Cardiac muscle cell (in vitro differentiated cells and primary cell): ENCODE measurements around the gene ATP5F1D. TPM values are rescaled to one million over a fixed set of nuclear protein-coding genes. Genes with fewer than 3 reads are reported as not detected.

Source experiments
- DNase-seq, 2 donors: peaks; one replicate each; pipeline versions ENCODE4 v3.0.0 to v3.0.0-alpha.2; 2010 to 2017; ENCODE audit warnings: low read depth in 1 of 2, low spot score in 1 of 2
- H3K27ac ChIP-seq: fragments of 200-600 bp; sonication (generic); 2 replicates; pipeline ENCODE4 v1.5.1; 2016
- H3K27me3 ChIP-seq: fragments of 200-600 bp; sonication (generic); 2 replicates; pipeline ENCODE4 v1.6.0; 2016; ENCODE audit warnings: control low read depth
- H3K36me3 ChIP-seq: fragments of 200-600 bp; sonication (generic); 2 replicates; pipeline ENCODE4 v1.5.1; 2016; ENCODE audit warnings: control low read depth
- H3K4me1 ChIP-seq: fragments of 200-600 bp; sonication (generic); 2 replicates; pipeline ENCODE4 v1.8.1; 2017; ENCODE audit warnings: low read depth, mild to moderate bottlenecking, mixed run types
- H3K4me3 ChIP-seq: fragments of 200-600 bp; sonication (generic); 2 replicates; pipeline ENCODE4 v1.5.1; 2016; ENCODE audit warnings: mild to moderate bottlenecking
- H3K9me3 ChIP-seq: fragments of 200-600 bp; sonication (generic); 2 replicates; pipeline ENCODE4 v1.5.1; 2017; ENCODE audit warnings: low read depth, mild to moderate bottlenecking, control low read depth
- CTCF ChIP-seq: IDR thresholded peaks from 2 replicates; pipeline ENCODE4 v1.5.1; 2012; ENCODE audit warnings: low read depth, mild to moderate bottlenecking, low read length
- polyA plus RNA-seq: library from polyadenylated mRNA; unstranded; fragments of >200 nt; fragmentation: Nextera tagmentation; extraction: Ambion mirVana; gene quantifications from 2 replicates; pipeline ENCODE4 v1.2.1, GENCODE V29; 2016
- total RNA-seq: library from RNA; depleted of rRNA; stranded (reverse); fragments of >200 nt; gene quantifications from 2 replicates; pipeline ENCODE4 v1.2.3, GENCODE V29; 2016

The ATP5F1D gene
- total and polyA plus RNA-seq, 2 experiments from 2014 or later: 188 to 638 TPM

- H3K27ac ChIP-seq: peak overlapping the region; percentile 85
- no peaks in the 10 kb centered on the region for H3K9me3 ChIP-seq
- no peaks in the 10 kb centered on the region for H3K27me3 ChIP-seq
- no peaks in the 10 kb centered on the region for H3K36me3 ChIP-seq
- peaks cover 41% of the 10 kb centered on the region for H3K4me1 ChIP-seq
- no peak overlapping the region for H3K4me3 ChIP-seq
- no peak for DNase-seq
- no peak for TF ChIP-seq CTCF
Observed at GRCh38 chr19:1214299-1214861, 27.2 kb upstream of the ATP5F1D start.

- TF ChIP-seq CTCF: no peak
- Histone ChIP-seq H3K36me3 (no peaks in the 10 kb centered on the region), H3K4me3 (no peak overlapping the region), H3K27ac (peak overlapping the region; percentile 85), H3K9me3 (no peaks in the 10 kb centered on the region), H3K4me1 (peaks cover 35% of the 10 kb centered on the region), H3K27me3 (no peaks in the 10 kb centered on the region)
- DNase-seq: no peak
Observed at GRCh38 chr19:1214862-1215731, 26.5 kb upstream of the ATP5F1D start.

- Histone ChIP-seq H3K27ac (peak overlapping the region; percentile 54), H3K27me3 (no peaks in the 10 kb centered on the region), H3K4me3 (no peak overlapping the region), H3K36me3 (peaks cover 3% of the 10 kb centered on the region), H3K9me3 (no peaks in the 10 kb centered on the region), H3K4me1 (peaks cover 35% of the 10 kb centered on the region)
- DNase-seq: no peak
- no peak for TF ChIP-seq CTCF
Observed at GRCh38 chr19:1216756-1217155, 24.8 kb upstream of the ATP5F1D start.

GRCh38 chr19:1217366-1217765 is 24.2 kb upstream of the ATP5F1D start:
- Histone ChIP-seq H3K9me3 (no peaks in the 10 kb centered on the region), H3K36me3 (peaks cover 3% of the 10 kb centered on the region), H3K27ac (peak overlapping the region; percentile 54), H3K4me1 (peaks cover 35% of the 10 kb centered on the region), H3K4me3 (no peak overlapping the region), H3K27me3 (no peaks in the 10 kb centered on the region)
- TF ChIP-seq CTCF: no peak
- DNase-seq: no peak

GRCh38 chr19:1218751-1219567 is 22.6 kb upstream of the ATP5F1D start:
- Histone ChIP-seq H3K36me3 (peaks cover 3% of the 10 kb centered on the region), H3K27ac (peak overlapping the region; percentile 0), H3K9me3 (no peaks in the 10 kb centered on the region), H3K4me1 (peaks cover 27% of the 10 kb centered on the region), H3K27me3 (no peaks in the 10 kb centered on the region), H3K4me3 (no peak overlapping the region)
- TF ChIP-seq CTCF: no peak
- DNase-seq: no peak
